Neural cell (in vitro differentiated cells): ENCODE data around the gene MTMR12. TPM values are rescaled to one million over a fixed set of nuclear protein-coding genes. Genes with fewer than 3 reads are reported as not detected.

ENCODE experiments used
- H2AFZ ChIP-seq: fragments of 200-600, 300-800 bp; sonication (generic), shearing (Covaris generic); 2 replicates; pipeline ENCODE4 v1.6.0; 2014; ENCODE audit warnings: low read depth, mild to moderate bottlenecking, antibody characterized with exemption, low read length, moderate library complexity
- H3F3A ChIP-seq: fragments of 200-600 bp; shearing (Covaris generic); 2 replicates; pipeline ENCODE4 v1.6.1; 2016; ENCODE audit warnings: mild to moderate bottlenecking, moderate library complexity, mixed read lengths, antibody characterized with exemption, low read length; ENCODE audit not compliant: insufficient read depth, poor library complexity, severe bottlenecking
- H3K27ac ChIP-seq: fragments of 200-600, 300-800 bp; sonication (generic), shearing (Covaris generic); 2 replicates; pipeline ENCODE4 v1.5.1; 2014; ENCODE audit warnings: mild to moderate bottlenecking, low read length, moderate library complexity
- H3K27me3 ChIP-seq: fragments of 300-800, 200-600 bp; sonication (generic), shearing (Covaris generic); 2 replicates; pipeline ENCODE4 v1.6.0; 2014; ENCODE audit warnings: mild to moderate bottlenecking, low read depth, low read length, moderate library complexity; ENCODE audit not compliant: insufficient read depth
- H3K36me3 ChIP-seq: fragments of 300-800, 200-600 bp; sonication (generic), shearing (Covaris generic); 2 replicates; pipeline ENCODE4 v1.5.1; 2014; ENCODE audit warnings: mild to moderate bottlenecking, antibody characterized with exemption, low read length, moderate library complexity; ENCODE audit not compliant: insufficient read depth
- H3K4me2 ChIP-seq: fragments of 300-800, 200-600 bp; sonication (generic), shearing (Covaris generic); 2 replicates; pipeline ENCODE4 v1.6.0; 2014; ENCODE audit warnings: mild to moderate bottlenecking, low read length
- H3K4me3 ChIP-seq: fragments of 300-800, 200-600 bp; sonication (generic), shearing (Covaris generic); 2 replicates; pipeline ENCODE4 v1.5.1; 2014; ENCODE audit warnings: mild to moderate bottlenecking, low read length, moderate library complexity
- H3K79me2 ChIP-seq: fragments of 200-600 bp; shearing (Covaris generic); replicated peaks from 2 replicates; pipeline ENCODE4 v1.6.0; 2014; ENCODE audit warnings: mild to moderate bottlenecking, low read length, moderate library complexity; ENCODE audit not compliant: insufficient read depth
- H3K9ac ChIP-seq: fragments of 300-800, 200-600 bp; sonication (generic), shearing (Covaris generic); 2 replicates; pipeline ENCODE4 v1.6.1; 2016; ENCODE audit warnings: mild to moderate bottlenecking, low read length, mixed read lengths
- H3K9me2 ChIP-seq: fragments of 200-600 bp; shearing (Covaris generic); 2 replicates; pipeline ENCODE4 v1.6.1; 2016; ENCODE audit warnings: mild to moderate bottlenecking, low read length, mixed read lengths; ENCODE audit not compliant: insufficient read depth
- H3K9me3 ChIP-seq: fragments of 200-600, 300-800 bp; sonication (generic), shearing (Covaris generic); 2 replicates; pipeline ENCODE4 v1.6.1; 2016; ENCODE audit warnings: mild to moderate bottlenecking, mixed run types, low read length, moderate library complexity, mixed read lengths
- H4K20me1 ChIP-seq: fragments of 200-600 bp; shearing (Covaris generic); 2 replicates; pipeline ENCODE4 v1.6.1; 2016; ENCODE audit warnings: mild to moderate bottlenecking, mixed run types; ENCODE audit not compliant: insufficient read depth
- CTCF ChIP-seq: fragments of 450-650 bp; IDR thresholded peaks from 2 replicates; pipeline ENCODE4 v1.5.1; 2014; ENCODE audit warnings: antibody characterized with exemption, mild to moderate bottlenecking, moderate library complexity; ENCODE audit not compliant: poor library complexity, severe bottlenecking
- EP300 ChIP-seq: fragments of 450-650 bp; conservative IDR thresholded peaks from 2 replicates; pipeline ENCODE4 v1.6.1; 2014; ENCODE audit warnings: antibody characterized with exemption, mild to moderate bottlenecking, moderate library complexity; ENCODE audit not compliant: poor library complexity, severe bottlenecking
- EZH2 ChIP-seq: fragments of 200-600, 300-800 bp; shearing (Covaris generic), sonication (generic); IDR thresholded peaks from 2 replicates; pipeline ENCODE4 v1.6.1; 2014; ENCODE audit warnings: antibody characterized with exemption, low read length, borderline replicate concordance, mild to moderate bottlenecking; ENCODE audit not compliant: insufficient read depth, poor library complexity, severe bottlenecking
- MXI1 ChIP-seq: fragments of 450-650 bp; conservative IDR thresholded peaks from 2 replicates; pipeline ENCODE4 v1.6.1; 2014; ENCODE audit warnings: antibody characterized with exemption, mild to moderate bottlenecking; ENCODE audit not compliant: poor library complexity, severe bottlenecking
- POLR2AphosphoS5 ChIP-seq: IDR thresholded peaks from 2 replicates; pipeline ENCODE4 v1.6.1; 2012
- RAD21 ChIP-seq: fragments of 450-650 bp; conservative IDR thresholded peaks from 2 replicates; pipeline ENCODE4 v1.6.1; 2014; ENCODE audit warnings: antibody characterized with exemption, mild to moderate bottlenecking, moderate library complexity
- REST ChIP-seq: IDR thresholded peaks from 2 replicates; pipeline ENCODE4 v1.6.1; 2012; ENCODE audit warnings: borderline replicate concordance
- SMC3 ChIP-seq: fragments of 450-650 bp; conservative IDR thresholded peaks from 2 replicates; pipeline ENCODE4 v1.6.1; 2014; ENCODE audit warnings: antibody characterized with exemption, mild to moderate bottlenecking, moderate library complexity; ENCODE audit not compliant: poor library complexity
- TAF1 ChIP-seq: IDR thresholded peaks from 2 replicates; pipeline ENCODE4 v1.6.1; 2012; ENCODE audit warnings: low read depth
- polyA plus RNA-seq: library from polyadenylated mRNA; depleted of rRNA; stranded (reverse); fragments of >200 nt; gene quantifications from 2 replicates; pipeline ENCODE4 v1.2.3, GENCODE V29; 2014

MTMR12 gene
- polyA plus RNA-seq, 1 donor from 2014 or later = 13.5 TPM

- Histone ChIP-seq H3K27me3 (no peaks in the 10 kb centered on the region), H3K79me2 (peaks cover 66% of the 10 kb centered on the region), H3K36me3 (no peaks in the 10 kb centered on the region), H3K9ac (no peak overlapping the region), H3K4me2 (no peak overlapping the region), H4K20me1 (no peaks in the 10 kb centered on the region), H3K27ac (no peak overlapping the region), H3K4me3 (no peak overlapping the region), H3F3A (no peaks in the 10 kb centered on the region), H3K9me2 (no peaks in the 10 kb centered on the region), H3K9me3 (no peaks in the 10 kb centered on the region), H2AFZ (no peak overlapping the region)
- TF ChIP-seq EP300 (no peak), REST (no peak), EZH2 (no peak), MXI1 (no peak), POLR2AphosphoS5 (no peak), SMC3 (no peak), TAF1 (no peak), RAD21 (no peak), CTCF (no peak)
Measured at GRCh38 chr5:32308946-32309345, 3.8 kb downstream of the MTMR12 start.

GRCh38 chr5:32307769-32308194, 5.0 kb downstream of the MTMR12 start:
- H2AFZ ChIP-seq = no peak overlapping the region
- no peak overlapping the region for H3K4me3 ChIP-seq
- H3F3A ChIP-seq = no peaks in the 10 kb centered on the region
- H3K4me2 ChIP-seq = no peak overlapping the region
- H4K20me1 ChIP-seq = no peaks in the 10 kb centered on the region
- H3K27ac ChIP-seq = no peak overlapping the region
- no peak overlapping the region for H3K9ac ChIP-seq
- no peaks in the 10 kb centered on the region for H3K9me2 ChIP-seq
- H3K27me3 ChIP-seq = no peaks in the 10 kb centered on the region
- H3K36me3 ChIP-seq = no peaks in the 10 kb centered on the region
- H3K9me3 ChIP-seq = no peaks in the 10 kb centered on the region
- no peak for TF ChIP-seq CTCF
- TF ChIP-seq RAD21 = no peak
- TF ChIP-seq EZH2 = no peak
- peaks cover 69% of the 10 kb centered on the region for H3K79me2 ChIP-seq
